Thyroid gland (tissue), 4 donors: ENCODE measurements around the gene PDCL2.

ENCODE experiments used
- POLR2A ChIP-seq, 2 donors: fragments of 450-650 bp; IDR thresholded peaks; one replicate each; pipeline ENCODE4 v1.6.1; 2017; ENCODE audit warnings: antibody characterized with exemption in 2 of 2, mild to moderate bottlenecking in 2 of 2, moderate library complexity in 1 of 2
- TF ChIP-seq, protein P1 (sequence below), 6 experiments: fragments of 200-600 bp in 3 of 6; fragments of 450-650 bp in 3 of 6; sonication (generic) in 3 of 6; IDR thresholded peaks; one replicate each; pipeline ENCODE4 v1.5.1; 2016 to 2019; ENCODE audit warnings: antibody characterized with exemption in 6 of 6, mild to moderate bottlenecking in 2 of 6, inconsistent platforms in 1 of 6, moderate library complexity in 1 of 6

DNA sequence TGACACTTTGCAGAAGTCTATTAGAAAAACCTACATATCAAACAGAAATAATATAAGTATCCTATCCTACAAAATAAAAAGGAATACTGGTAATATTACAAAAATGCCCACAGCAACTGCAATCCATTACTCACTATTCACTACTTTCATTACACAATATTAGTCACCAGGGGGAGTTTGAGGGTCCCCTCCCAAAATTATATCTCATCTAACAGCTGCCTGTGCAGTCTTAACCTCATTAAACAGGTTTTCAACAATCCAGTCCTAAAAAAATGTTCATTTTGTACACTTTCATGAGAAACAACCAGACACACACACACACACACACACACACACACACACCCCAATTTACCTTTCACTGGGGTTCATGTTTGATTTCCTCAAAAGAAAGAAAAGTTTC, 48.2 kb downstream of the PDCL2 start:
- TF ChIP-seq, protein P1, sequence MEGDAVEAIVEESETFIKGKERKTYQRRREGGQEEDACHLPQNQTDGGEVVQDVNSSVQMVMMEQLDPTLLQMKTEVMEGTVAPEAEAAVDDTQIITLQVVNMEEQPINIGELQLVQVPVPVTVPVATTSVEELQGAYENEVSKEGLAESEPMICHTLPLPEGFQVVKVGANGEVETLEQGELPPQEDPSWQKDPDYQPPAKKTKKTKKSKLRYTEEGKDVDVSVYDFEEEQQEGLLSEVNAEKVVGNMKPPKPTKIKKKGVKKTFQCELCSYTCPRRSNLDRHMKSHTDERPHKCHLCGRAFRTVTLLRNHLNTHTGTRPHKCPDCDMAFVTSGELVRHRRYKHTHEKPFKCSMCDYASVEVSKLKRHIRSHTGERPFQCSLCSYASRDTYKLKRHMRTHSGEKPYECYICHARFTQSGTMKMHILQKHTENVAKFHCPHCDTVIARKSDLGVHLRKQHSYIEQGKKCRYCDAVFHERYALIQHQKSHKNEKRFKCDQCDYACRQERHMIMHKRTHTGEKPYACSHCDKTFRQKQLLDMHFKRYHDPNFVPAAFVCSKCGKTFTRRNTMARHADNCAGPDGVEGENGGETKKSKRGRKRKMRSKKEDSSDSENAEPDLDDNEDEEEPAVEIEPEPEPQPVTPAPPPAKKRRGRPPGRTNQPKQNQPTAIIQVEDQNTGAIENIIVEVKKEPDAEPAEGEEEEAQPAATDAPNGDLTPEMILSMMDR (IDR thresholded peaks at IDR 0.05), result no peak
- no peak for TF ChIP-seq POLR2A (IDR thresholded peaks at IDR 0.05)
